OCI-LY3 (cell line): Measurements from ENCODE around the gene FRMPD3.

Source experiments
- H2AFZ ChIP-seq: fragments of 200-600, 300-600 bp; shearing (Covaris generic); 2 replicates; pipeline ENCODE4 v1.6.0; 2014; ENCODE audit warnings: antibody characterized with exemption, low read depth, low read length
- H3K27ac ChIP-seq: fragments of 200-600, 300-600 bp; sonication (generic); 2 replicates; pipeline ENCODE4 v1.5.1; 2014; ENCODE audit warnings: mild to moderate bottlenecking, low read length, moderate library complexity, mixed read lengths
- H3K27me3 ChIP-seq: fragments of 200-600, 300-600 bp; sonication (generic); 2 replicates; pipeline ENCODE4 v1.6.1; 2014; ENCODE audit warnings: low read depth, low read length, mixed read lengths
- H3K36me3 ChIP-seq: fragments of 200-600, 300-600 bp; sonication (generic); replicated peaks from 2 replicates; pipeline ENCODE3; 2014; ENCODE audit warnings: low read depth, low read length, mixed read lengths
- H3K4me1 ChIP-seq: fragments of 300-600, 200-600 bp; sonication (generic); 2 replicates; pipeline ENCODE4 v1.6.1; 2014; ENCODE audit warnings: low read length, mixed read lengths
- H3K4me2 ChIP-seq: fragments of 200-600, 300-600 bp; sonication (generic); 2 replicates; pipeline ENCODE4 v1.6.1; 2014; ENCODE audit warnings: low read length, mixed read lengths
- H3K4me3 ChIP-seq: fragments of 300-600, 200-600 bp; sonication (generic); 2 replicates; pipeline ENCODE4 v1.5.1; 2014; ENCODE audit warnings: antibody characterized with exemption, mild to moderate bottlenecking, low read length, moderate library complexity
- H3K79me2 ChIP-seq: fragments of 300-600, 200-600 bp; shearing (Covaris generic); 2 replicates; pipeline ENCODE4 v1.6.1; 2014; ENCODE audit warnings: mild to moderate bottlenecking, low read length, mixed read lengths
- H3K9ac ChIP-seq: fragments of 300-600, 200-600 bp; shearing (Covaris generic); 2 replicates; pipeline ENCODE4 v1.6.0; 2014; ENCODE audit warnings: mild to moderate bottlenecking, low read length, moderate library complexity
- H3K9me3 ChIP-seq: fragments of 200-600, 300-600 bp; shearing (Covaris generic); 2 replicates; pipeline ENCODE4 v1.6.1; 2014; ENCODE audit warnings: low read length, mixed read lengths; ENCODE audit not compliant: insufficient read depth
- H4K20me1 ChIP-seq: fragments of 200-600, 300-600 bp; sonication (generic); 2 replicates; pipeline ENCODE4 v1.6.1; 2016; ENCODE audit warnings: low read length, mixed read lengths; ENCODE audit not compliant: insufficient read depth
- CTCF ChIP-seq: fragments of 200-600, 300-600 bp; sonication (generic); IDR thresholded peaks from 2 replicates; pipeline ENCODE4 v1.5.1; 2014; ENCODE audit warnings: antibody characterized with exemption, low read length, low read depth
- EZH2phosphoT487 ChIP-seq: fragments of 200-600 bp; shearing (Covaris generic); IDR thresholded peaks from 2 replicates; pipeline ENCODE4 v1.6.1; 2018; ENCODE audit warnings: antibody characterized with exemption, mixed run types, low read depth

The FRMPD3 gene

GRCh38 chrX:107429090-107429489 is 20.4 kb upstream of the FRMPD3 start:
- no peak overlapping the region for H3K9ac ChIP-seq
- TF ChIP-seq EZH2phosphoT487, result no peak
- peak; percentile 37 for TF ChIP-seq CTCF
- no peaks in the 10 kb centered on the region for H3K79me2 ChIP-seq
- H3K4me3 ChIP-seq, result no peak overlapping the region
- H4K20me1 ChIP-seq, result no peaks in the 10 kb centered on the region
- no peaks in the 10 kb centered on the region for H3K4me1 ChIP-seq
- H2AFZ ChIP-seq, result no peak overlapping the region
- H3K36me3 ChIP-seq, result no peaks in the 10 kb centered on the region
- no peaks in the 10 kb centered on the region for H3K9me3 ChIP-seq
- no peaks in the 10 kb centered on the region for H3K27me3 ChIP-seq
- no peak overlapping the region for H3K4me2 ChIP-seq
- no peak overlapping the region for H3K27ac ChIP-seq

GRCh38 chrX:107440187-107440586 is 9.3 kb upstream of the FRMPD3 start:
- no peak overlapping the region for H2AFZ ChIP-seq
- H3K9me3 ChIP-seq, result no peaks in the 10 kb centered on the region
- peaks cover 10% of the 10 kb centered on the region for H3K4me1 ChIP-seq
- H3K4me3 ChIP-seq, result no peak overlapping the region
- H3K9ac ChIP-seq, result no peak overlapping the region
- H3K27ac ChIP-seq, result no peak overlapping the region
- no peaks in the 10 kb centered on the region for H3K27me3 ChIP-seq
- TF ChIP-seq EZH2phosphoT487 (no peak), CTCF (no peak)
- no peaks in the 10 kb centered on the region for H4K20me1 ChIP-seq
- no peaks in the 10 kb centered on the region for H3K79me2 ChIP-seq
- H3K36me3 ChIP-seq, result no peaks in the 10 kb centered on the region
- peak overlapping the region; percentile 26 for H3K4me2 ChIP-seq

- Histone ChIP-seq H3K36me3 (no peaks in the 10 kb centered on the region), H3K27ac (no peak overlapping the region), H3K4me2 (no peak overlapping the region), H3K4me3 (no peak overlapping the region), H3K9me3 (no peaks in the 10 kb centered on the region), H4K20me1 (no peaks in the 10 kb centered on the region), H3K79me2 (no peaks in the 10 kb centered on the region), H3K9ac (no peak overlapping the region), H3K4me1 (peaks cover 10% of the 10 kb centered on the region), H2AFZ (no peak overlapping the region), H3K27me3 (0 out of 2 replicates have a peak, but pooled peaks cover 2% of the 10 kb centered on the region)
- TF ChIP-seq CTCF, result no peak
- no peak for TF ChIP-seq EZH2phosphoT487
These were observed 8.8 kb upstream of the FRMPD3 start for GRCh38 chrX:107440692-107441091.

GRCh38 chrX:107442914-107443527 is 6.4 kb upstream of the FRMPD3 start:
- Histone ChIP-seq H3K9ac (no peak overlapping the region), H2AFZ (no peak overlapping the region), H3K36me3 (no peaks in the 10 kb centered on the region), H3K4me1 (peaks cover 10% of the 10 kb centered on the region), H3K4me3 (no peak overlapping the region), H3K27me3 (peaks cover 5% of the 10 kb centered on the region; the same call in 1 of the 2 replicates), H3K79me2 (no peaks in the 10 kb centered on the region), H4K20me1 (no peaks in the 10 kb centered on the region), H3K27ac (no peak overlapping the region), H3K4me2 (no peak overlapping the region), H3K9me3 (no peaks in the 10 kb centered on the region)
- TF ChIP-seq CTCF (no peak), EZH2phosphoT487 (no peak)
